Measurements from ENCODE around the gene GLI2. TPM values are rescaled to one million over a fixed set of nuclear protein-coding genes. Genes with fewer than 3 reads are reported as not detected.

The GLI2 gene
- total RNA-seq, 1 experiment from 2014 or later: 4.0 TPM

DNA sequence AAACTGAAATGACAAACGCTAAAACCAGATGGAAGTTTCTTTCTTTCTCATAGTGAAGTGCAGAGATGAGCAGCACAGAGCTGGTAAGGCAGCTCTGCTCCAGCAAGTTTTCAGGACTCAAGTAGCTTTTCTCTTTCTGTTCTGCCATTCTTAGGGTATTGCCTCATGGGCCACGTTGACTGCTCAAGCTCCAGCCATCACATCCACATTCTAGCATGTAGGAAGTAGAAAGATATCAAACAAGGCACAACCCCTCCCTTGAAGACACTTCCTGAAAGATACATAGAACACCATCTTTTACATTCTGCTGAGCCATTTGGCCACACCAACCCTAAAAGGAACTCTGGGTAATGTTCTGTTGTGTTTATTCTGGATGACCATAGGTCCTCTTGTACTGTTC is 48.5 kb upstream of the GLI2 start:
- H3K4me2 ChIP-seq (ENCODE audit: low read length): no peak overlapping the region
- H2AFZ ChIP-seq (ENCODE audit: low read length): no peak overlapping the region
- H3K27ac ChIP-seq (ENCODE audit: low read length): no peak overlapping the region
- H3K79me2 ChIP-seq (ENCODE audit: low read length): no peaks in the 10 kb centered on the region
- no peak overlapping the region for H3K9ac ChIP-seq (ENCODE audit: low read length)
- TF ChIP-seq EZH2 (IDR thresholded peaks at IDR 0.05; ENCODE audit: low read length, unreplicated experiment): no peak
- TF ChIP-seq, protein P1, sequence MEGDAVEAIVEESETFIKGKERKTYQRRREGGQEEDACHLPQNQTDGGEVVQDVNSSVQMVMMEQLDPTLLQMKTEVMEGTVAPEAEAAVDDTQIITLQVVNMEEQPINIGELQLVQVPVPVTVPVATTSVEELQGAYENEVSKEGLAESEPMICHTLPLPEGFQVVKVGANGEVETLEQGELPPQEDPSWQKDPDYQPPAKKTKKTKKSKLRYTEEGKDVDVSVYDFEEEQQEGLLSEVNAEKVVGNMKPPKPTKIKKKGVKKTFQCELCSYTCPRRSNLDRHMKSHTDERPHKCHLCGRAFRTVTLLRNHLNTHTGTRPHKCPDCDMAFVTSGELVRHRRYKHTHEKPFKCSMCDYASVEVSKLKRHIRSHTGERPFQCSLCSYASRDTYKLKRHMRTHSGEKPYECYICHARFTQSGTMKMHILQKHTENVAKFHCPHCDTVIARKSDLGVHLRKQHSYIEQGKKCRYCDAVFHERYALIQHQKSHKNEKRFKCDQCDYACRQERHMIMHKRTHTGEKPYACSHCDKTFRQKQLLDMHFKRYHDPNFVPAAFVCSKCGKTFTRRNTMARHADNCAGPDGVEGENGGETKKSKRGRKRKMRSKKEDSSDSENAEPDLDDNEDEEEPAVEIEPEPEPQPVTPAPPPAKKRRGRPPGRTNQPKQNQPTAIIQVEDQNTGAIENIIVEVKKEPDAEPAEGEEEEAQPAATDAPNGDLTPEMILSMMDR (conservative IDR thresholded peaks at IDR 0.05; ENCODE audit: low read depth, low read length): no peak
- TF ChIP-seq EZH2phosphoT487 (IDR thresholded peaks at IDR 0.05; ENCODE audit: borderline replicate concordance, low read length): no peak
- POLR2A ChIA-PET (ENCODE audit: unreplicated experiment): no interaction called here
- no peak for ATAC-seq
- no peaks in the 10 kb centered on the region for H3K36me3 ChIP-seq (ENCODE audit: low read depth, low read length)
- no peak for DNase-seq
- CTCF ChIA-PET: no interaction called here
- no peaks in the 10 kb centered on the region for H4K20me1 ChIP-seq (ENCODE audit: low read length)
- no peaks in the 10 kb centered on the region for H3K9me2 ChIP-seq (replicated peaks; ENCODE audit: low read length)
- no peak overlapping the region for H3K4me3 ChIP-seq (ENCODE audit: low read length)
- no peaks in the 10 kb centered on the region for H3K27me3 ChIP-seq (ENCODE audit: low read length)
- H3F3A ChIP-seq (ENCODE audit: low read length, unreplicated experiment): no peaks in the 10 kb centered on the region
- H3K4me1 ChIP-seq (ENCODE audit: insufficient read depth, low read length): peaks cover 10% of the 10 kb centered on the region
- H3K9me3 ChIP-seq (ENCODE audit: low read length): no peaks in the 10 kb centered on the region
- no TSS peak for BruUV-seq (replicated peaks)
- intact Hi-C loops (cut with micrococcal nuclease): no loop called here

DNA sequence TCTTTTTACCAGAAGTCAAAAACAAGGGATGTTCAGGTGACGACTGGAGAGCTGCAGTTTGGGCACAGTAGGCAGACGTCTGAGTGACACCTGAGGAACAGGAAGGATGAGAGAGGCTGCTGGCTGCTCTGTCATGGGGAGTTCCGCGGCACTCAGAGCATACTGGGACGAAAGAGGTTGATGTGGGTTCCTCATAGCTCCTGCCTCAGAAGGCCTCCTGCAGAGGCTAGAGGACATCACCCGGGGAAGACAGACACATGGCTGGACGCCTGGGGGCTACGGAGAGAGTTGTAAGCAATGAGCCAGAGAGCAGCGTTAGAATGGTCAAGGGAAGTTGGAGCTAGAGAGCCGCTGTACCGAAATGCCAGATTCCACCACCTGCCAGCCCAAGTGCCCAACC is 45.1 kb upstream of the GLI2 start:
- no peak for ATAC-seq
- H3K79me2 ChIP-seq (ENCODE audit: low read length): no peaks in the 10 kb centered on the region
- no peak overlapping the region for H2AFZ ChIP-seq (ENCODE audit: low read length)
- no peaks in the 10 kb centered on the region for H3K36me3 ChIP-seq (ENCODE audit: low read depth, low read length)
- POLR2A ChIA-PET (ENCODE audit: unreplicated experiment): no interaction called here
- peaks cover 6% of the 10 kb centered on the region; the same call in 1 of the 2 replicates for H3K4me1 ChIP-seq (ENCODE audit: insufficient read depth, low read length)
- H3K27ac ChIP-seq (ENCODE audit: low read length): no peak overlapping the region
- no peak overlapping the region for H3K9ac ChIP-seq (ENCODE audit: low read length)
- no peaks in the 10 kb centered on the region for H3K9me3 ChIP-seq (ENCODE audit: low read length)
- no peak for DNase-seq
- CTCF ChIA-PET: no interaction called here
- H3K27me3 ChIP-seq (ENCODE audit: low read length): no peaks in the 10 kb centered on the region
- TF ChIP-seq, protein P1 (conservative IDR thresholded peaks at IDR 0.05; ENCODE audit: low read depth, low read length): no peak
- TF ChIP-seq EZH2 (IDR thresholded peaks at IDR 0.05; ENCODE audit: low read length, unreplicated experiment) (no peak), EZH2phosphoT487 (IDR thresholded peaks at IDR 0.05; ENCODE audit: borderline replicate concordance, low read length) (no peak)
- H3F3A ChIP-seq (ENCODE audit: low read length, unreplicated experiment): no peaks in the 10 kb centered on the region
- intact Hi-C loops (cut with micrococcal nuclease): no loop called here
- H4K20me1 ChIP-seq (ENCODE audit: low read length): no peaks in the 10 kb centered on the region
- H3K9me2 ChIP-seq (replicated peaks; ENCODE audit: low read length): no peaks in the 10 kb centered on the region
- BruUV-seq (replicated peaks): no TSS peak
- H3K4me3 ChIP-seq (ENCODE audit: low read length): no peak overlapping the region
- no peak overlapping the region for H3K4me2 ChIP-seq (ENCODE audit: low read length)

DNA sequence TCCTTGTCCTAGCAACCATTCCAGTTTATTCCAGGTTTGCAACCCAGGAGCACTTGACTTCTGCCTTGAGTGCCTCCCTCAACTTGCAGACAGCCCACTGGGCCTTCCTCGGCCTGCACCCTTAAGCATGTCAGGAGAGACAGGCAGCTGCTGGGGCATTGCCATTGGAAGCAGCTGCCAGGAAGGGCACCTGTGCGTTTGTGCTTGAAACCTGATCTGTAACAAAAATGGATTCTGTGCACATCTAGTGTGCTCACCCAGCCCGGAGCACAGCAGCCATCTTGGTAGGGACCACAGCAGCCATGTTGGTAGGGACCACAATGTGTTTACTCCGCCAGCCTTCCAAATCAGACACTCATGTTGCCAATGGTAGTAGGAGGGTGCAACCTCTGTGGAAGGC is 44.3 kb upstream of the GLI2 start:
- Histone ChIP-seq H3K27ac (ENCODE audit: low read length) (no peak overlapping the region), H3K9me3 (ENCODE audit: low read length) (no peaks in the 10 kb centered on the region), H3K9me2 (replicated peaks; ENCODE audit: low read length) (no peaks in the 10 kb centered on the region), H3K79me2 (ENCODE audit: low read length) (no peaks in the 10 kb centered on the region), H3K4me2 (ENCODE audit: low read length) (no peak overlapping the region), H3K36me3 (ENCODE audit: low read depth, low read length) (no peaks in the 10 kb centered on the region), H3K9ac (ENCODE audit: low read length) (no peak overlapping the region), H3F3A (ENCODE audit: low read length, unreplicated experiment) (no peaks in the 10 kb centered on the region), H3K4me3 (ENCODE audit: low read length) (no peak overlapping the region), H3K27me3 (ENCODE audit: low read length) (no peaks in the 10 kb centered on the region), H4K20me1 (ENCODE audit: low read length) (no peaks in the 10 kb centered on the region), H3K4me1 (ENCODE audit: insufficient read depth, low read length) (peaks cover 6% of the 10 kb centered on the region; the same call in 1 of the 2 replicates), H2AFZ (ENCODE audit: low read length) (no peak overlapping the region)
- CTCF ChIA-PET: no interaction called here
- intact Hi-C loops (cut with micrococcal nuclease): no loop called here
- ATAC-seq (no peak), DNase-seq (no peak)
- POLR2A ChIA-PET (ENCODE audit: unreplicated experiment): no interaction called here
- TF ChIP-seq EZH2 (IDR thresholded peaks at IDR 0.05; ENCODE audit: low read length, unreplicated experiment) (no peak), EZH2phosphoT487 (IDR thresholded peaks at IDR 0.05; ENCODE audit: borderline replicate concordance, low read length) (no peak)
- TF ChIP-seq, protein P1 (conservative IDR thresholded peaks at IDR 0.05; ENCODE audit: low read depth, low read length): no peak
- no TSS peak for BruUV-seq (replicated peaks)

Measured in PC-3 (cell line).